PC-3 (cell line): ENCODE measurements around the gene NTM.

Experiments
- CTCF ChIP-seq: fragments of 300-600 bp; sonication (generic); conservative IDR thresholded peaks from 2 replicates; pipeline ENCODE4 v1.5.1; 2017; ENCODE audit warnings: antibody characterized with exemption, low read depth, mild to moderate bottlenecking, low read length
- EZH2 ChIP-seq: fragments of 300-600 bp; sonication (generic); IDR thresholded peaks from one replicate; pipeline ENCODE4 v1.6.1; 2017; ENCODE audit warnings: antibody characterized with exemption, mild to moderate bottlenecking, low read length; ENCODE audit not compliant: unreplicated experiment
- EZH2phosphoT487 ChIP-seq: fragments of 300-600 bp; sonication (generic); IDR thresholded peaks from 2 replicates; pipeline ENCODE4 v1.6.1; 2018; ENCODE audit warnings: mild to moderate bottlenecking, antibody characterized with exemption, low read length, borderline replicate concordance

DNA sequence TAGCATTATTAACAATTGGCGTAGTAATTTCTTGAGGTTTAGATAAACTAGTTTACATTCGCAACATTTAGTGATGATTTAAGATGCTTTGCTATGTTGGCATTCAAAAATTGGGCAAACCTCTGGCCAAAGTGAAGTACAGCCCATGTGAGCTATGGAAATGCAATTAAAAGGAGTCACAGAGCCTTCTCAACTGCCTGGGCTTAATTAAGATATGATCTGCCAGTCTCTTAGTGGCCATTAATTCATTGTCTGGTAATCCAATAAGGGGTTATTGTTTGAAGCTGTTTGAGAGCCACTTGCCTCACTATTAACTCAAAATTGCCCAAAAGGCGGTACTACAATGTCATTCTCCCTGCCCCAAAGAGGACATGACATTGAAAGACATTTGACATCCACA is 608.9 kb downstream of the NTM start:
- TF ChIP-seq EZH2phosphoT487 (no peak), CTCF (no peak), EZH2 (no peak)
